NCI-H1436 (cell line): ENCODE results near the gene RASA1.
"Not testable (repeated sequence)": the region's sequence is repeated elsewhere in the genome, so short reads cannot be mapped to it uniquely, and the experiment has no call there.

Source experiments
- DNase-seq: peaks from one replicate; lab custom pipeline; 2025; lab: John Stamatoyannopoulos, UW

RASA1 gene

DNA sequence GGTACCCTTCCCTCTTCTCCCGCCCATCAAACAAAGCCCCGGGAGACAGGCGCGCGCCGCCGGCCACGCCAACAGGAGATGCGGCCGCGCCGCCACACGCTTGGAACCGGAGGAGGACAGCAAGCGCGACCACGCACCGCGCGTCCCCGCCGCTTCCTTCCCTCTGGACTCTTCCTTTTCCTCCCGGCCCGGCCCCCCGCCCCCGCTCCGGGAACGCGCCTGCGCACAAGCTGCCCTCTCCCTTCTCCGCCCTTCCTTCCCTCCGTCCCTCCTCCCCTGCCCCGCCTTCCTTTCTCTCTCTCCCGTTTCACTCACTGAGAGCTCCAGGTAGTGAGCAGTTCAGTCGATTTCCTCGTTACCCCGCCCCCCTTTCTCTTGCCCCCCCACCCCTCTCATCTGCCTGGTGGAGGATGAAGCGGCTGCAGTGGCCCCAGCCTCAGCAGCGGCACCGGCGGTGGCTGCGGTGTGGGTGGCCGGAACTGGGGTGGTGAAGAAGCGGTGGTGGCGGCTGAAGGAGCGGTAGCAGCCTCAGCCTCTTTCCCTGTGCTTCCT is at the start of gene RASA1:
Gene RASA1 (plus strand): TSS at position 310 of the 552 bp plus-strand sequence. CDS start 569 bp downstream, outside the sequence.
- DNase-seq, result peak; percentile 88

DNA sequence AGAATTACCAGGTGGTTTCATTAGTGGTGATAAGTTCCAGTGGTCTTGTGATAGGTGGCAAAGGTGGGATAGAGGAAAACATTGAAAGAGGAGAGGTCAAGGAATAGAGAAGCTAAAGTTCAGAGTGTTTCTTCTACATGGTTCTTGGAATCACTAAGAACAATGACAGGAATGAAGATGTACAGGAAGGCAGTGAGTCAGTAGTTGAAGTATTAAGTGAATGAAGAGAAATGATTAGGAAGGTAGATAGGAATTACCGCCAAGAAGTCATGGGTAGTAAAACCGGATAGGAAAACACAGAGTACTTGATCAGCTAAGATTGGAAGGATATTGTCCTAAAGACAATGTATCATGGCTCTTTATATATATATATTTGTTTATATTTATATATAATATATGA is 37.9 kb upstream of the RASA1 start:
- no peak for DNase-seq

DNA sequence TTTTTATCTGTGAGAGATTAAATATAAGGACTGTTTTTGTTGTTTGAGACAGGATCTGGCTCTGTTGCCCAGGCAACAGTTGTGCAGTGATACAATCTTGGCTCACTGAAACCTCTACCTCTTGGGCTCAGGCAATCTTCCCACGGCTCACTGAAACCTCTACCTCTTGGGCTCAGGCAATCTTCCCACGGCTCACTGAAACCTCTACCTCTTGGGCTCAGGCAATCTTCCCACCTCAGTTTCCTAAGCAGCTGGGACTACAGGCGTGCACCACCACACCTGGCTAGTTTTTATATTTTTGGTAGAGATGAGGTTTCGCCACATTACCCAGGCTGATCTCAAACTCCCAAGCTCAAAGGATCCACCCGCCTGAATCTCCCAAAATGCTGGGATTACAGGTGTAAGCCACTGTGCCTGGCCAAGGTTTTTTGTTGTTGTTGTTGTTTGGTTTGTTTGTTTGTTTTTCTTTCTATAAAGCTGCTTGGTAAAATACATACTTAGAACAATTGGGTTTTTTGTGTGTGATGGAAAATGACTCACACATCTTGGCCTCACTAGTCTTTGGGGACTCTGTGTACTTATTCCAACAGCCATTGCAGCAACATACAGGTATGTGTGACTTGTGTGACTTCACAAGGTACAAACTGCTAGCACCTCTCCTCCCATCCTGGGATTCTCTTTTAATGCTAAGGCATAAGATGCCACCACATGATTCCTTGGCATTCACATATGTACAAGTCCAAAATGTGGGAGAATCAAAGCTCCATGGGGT is 36.5 kb upstream of the RASA1 start:
- DNase-seq, result no peak

DNA sequence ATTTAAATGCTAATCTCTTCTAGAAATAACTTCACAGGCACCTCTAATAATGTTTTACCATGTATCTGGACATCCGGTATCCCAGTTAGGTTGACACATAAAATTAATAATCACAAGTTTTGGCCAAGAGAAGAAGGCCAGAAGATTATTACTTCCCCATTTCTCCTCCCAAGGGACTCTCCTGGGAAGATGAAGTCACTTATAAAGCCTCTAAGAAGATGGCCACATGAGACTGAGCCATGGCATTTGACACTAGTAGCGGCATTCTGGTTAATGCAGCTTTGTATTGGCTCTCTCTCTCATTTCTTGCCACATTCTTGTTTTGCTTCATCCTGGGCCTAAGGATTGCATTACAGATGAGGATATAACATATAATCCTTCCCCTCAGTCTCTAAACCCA is 34.5 kb upstream of the RASA1 start:
- DNase-seq, result no peak

DNA sequence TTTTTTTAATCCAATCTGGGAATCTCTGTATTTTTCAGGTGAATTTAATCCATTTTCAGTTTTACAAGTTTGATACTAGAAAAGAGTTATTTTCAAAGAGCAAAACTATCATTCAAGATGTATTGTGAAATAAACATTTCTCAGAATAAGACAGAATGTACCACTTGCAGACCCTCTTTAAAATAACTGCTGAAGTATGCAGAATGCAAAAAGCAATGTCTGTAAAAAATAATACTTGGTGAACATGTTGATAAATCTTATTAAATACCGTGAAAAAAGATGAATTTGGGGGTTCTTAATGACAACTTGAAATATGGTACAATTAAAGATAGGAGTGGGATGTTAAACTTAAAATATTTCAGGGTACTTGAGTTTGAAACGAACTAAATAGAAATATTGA is 26.1 kb upstream of the RASA1 start:
- DNase-seq, result no peak

DNA sequence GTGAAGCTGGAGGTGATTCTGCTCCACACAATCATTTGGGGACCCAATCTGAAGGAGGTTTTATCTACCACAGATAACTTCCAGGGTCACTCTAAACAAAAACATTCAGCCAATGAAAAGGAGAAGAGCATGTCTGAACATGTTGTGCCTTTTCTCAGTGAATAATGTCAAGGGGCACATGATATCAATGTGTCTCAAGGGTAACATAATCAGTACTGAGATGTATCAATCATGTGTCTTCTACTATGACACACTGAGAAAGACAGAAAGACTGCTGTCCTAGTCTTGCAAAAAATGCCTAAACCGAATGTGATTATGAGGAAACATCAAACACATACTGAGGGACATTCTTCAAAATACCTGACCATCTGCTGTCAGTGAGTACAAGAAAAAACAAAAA is 25.4 kb upstream of the RASA1 start:
- DNase-seq, result no peak

DNA sequence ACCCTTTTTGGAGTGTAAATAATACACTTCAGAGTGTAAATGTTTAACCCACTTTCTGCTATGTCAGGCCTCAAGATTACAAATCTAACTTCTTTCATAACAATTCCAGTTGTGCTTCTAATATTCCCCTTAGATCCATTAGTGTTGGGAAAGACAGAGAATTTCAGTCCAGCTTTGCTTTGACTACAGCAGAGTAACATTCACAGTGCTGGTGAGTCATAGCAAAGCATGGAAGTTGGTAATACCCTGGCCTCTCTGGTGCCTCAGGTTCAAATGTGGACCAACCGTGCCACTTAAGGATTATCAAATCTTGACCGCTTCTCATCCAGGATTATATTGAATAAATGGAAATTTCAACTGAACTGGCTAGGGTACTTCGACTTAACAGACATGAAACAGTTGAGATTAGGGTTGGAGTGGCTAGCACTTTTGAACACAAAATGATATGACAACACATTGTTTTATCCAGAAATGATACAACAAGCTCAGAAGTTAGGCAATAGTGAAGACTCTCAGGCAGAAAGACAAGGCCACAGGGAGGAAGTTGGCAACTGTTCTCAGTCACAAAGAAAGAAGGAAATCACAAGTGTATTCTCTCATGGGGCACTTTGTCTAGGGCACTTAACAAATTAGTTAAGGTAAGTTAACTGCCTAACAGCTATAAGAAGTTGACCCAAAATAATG is 24.4 kb upstream of the RASA1 start:
- DNase-seq, result no peak

DNA sequence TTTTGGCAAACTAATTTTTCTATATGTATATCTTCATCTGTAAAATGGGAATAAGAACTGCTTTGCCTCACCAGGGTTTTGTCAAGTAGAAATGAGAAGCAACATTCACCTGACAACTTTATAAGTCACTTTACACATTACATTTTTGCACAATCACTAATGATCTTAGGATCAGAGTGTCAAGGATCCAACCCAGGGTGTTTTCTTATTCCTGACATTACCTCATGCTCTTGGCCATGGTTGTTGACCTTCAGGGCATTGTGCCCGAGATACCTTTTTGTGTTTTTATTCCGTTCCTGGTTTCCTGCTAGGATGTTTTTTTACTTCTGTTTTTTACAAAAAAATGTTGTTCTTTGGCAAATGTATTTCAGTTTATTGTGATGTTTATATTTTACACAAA is 22.2 kb upstream of the RASA1 start:
- no peak for DNase-seq

DNA sequence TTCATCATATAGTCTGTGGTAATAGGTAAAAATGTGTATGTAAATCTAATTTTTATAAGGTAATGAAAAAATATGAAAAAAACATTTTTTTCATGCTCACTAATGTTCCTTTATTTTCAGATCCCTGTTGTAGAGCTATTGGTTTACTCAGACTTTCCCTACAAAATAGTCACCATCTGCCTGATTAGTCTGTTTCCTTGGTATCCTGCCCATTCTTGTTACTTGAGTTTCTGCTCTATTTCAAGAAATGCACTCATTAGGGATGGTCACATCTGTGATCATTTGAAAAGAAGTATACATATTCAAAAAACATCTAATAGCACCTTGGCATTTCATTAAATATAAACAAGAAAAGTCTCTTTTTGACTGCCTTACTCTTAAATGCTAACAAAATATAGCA is 21.6 kb upstream of the RASA1 start:
- DNase-seq, result no peak

DNA sequence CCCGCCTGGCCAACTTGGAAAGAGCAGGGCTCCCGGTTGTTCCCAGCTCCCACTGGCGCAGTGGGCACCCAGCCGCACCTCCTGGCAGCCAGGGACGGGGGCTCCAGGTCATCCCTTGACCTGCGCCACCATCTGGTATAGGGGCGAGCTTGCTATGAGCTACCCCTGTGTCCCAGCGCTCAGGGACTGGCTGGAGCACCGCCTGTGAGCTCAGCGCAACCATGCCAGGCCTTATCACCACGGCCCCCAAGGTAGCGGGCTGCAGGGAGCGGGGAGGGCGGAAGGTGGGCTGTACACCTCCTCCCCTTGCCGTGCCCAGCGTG is 15.4 kb upstream of the RASA1 start:
- no peak for DNase-seq

DNA sequence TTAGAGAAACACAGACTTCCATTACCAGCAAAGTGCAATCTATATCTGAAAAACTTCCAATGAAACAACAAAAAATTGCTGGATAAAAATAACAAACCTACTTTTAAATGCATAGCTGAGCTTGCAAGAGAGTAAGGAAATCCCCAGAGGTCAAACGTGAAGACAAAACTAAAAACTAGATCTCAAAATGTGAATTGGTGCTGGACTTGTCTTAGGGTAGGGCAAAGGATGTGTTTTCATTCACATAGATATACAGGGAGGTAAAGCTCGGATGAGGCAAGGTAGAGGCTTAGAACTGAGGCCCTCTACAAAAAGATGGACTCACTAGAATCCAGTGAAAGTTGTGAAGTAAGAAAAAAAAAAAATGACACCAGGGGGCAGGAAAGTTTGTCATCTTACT is 13.6 kb upstream of the RASA1 start:
- DNase-seq, result no peak

DNA sequence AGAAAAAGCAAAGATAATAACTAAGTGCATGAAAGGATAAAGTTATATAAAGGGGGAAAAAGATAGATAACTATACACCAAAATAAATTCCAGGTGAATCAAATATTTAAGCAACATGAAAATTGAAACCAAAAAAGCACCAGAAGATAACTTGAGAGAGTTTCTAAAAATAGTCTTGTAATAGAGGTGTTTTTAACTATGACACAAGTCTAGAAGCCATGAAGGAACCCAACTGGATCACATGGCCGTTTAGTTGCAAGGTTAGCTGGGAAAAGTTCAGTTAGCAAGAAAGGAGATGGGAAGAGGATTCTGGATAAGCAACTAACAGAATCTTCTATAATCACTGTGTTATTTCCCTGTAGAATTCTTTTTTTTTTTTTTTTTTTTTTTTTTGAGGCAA is 9.2 kb upstream of the RASA1 start:
- no peak for DNase-seq

DNA sequence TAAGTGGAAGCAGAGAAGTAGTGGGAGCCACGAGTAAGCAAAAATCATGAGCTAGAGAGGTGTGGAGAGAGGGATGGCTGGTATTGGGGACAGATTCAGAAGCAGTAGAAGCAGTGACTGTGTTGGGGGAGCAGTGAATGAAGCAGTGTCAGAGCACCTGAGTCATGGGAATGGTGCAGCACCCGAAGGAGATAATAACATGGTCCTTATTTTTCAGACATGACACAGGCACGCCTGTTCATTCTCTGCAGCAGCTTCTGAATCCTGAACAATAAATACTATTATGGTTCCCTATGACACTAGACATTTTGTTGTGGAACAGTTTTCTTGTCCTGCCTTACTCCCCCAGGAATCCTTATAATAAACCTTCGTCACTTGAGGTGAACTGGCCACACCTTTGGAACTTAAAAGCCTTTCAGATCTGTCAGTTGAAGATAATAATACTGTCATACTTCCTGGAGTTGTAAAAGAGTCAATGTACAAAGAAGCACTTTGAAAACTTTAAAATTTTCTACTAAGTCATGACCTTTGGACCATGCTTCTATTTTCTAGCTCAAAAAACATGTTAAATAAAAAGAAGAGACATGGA is 7.0 kb upstream of the RASA1 start:
- DNase-seq, result no peak

DNA sequence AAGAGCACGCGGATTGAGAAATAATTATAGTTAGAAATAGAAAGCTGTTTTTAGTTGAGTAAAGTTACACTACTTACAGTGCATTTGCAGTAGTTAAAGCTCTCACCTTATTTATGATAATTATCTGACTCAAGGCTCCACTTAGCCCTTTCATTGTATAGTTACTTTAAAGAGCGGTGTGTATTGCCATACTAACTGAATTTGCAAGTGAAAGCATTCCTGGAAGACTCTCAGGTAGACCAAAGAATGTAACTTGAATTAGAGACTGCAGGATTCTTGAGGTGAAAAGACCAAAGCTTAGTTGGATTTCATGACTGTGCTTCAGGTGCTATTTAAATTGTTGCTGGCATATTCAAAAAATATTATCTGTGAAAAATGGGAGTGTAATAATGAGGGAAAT is 4.2 kb upstream of the RASA1 start:
- DNase-seq, result no peak

DNA sequence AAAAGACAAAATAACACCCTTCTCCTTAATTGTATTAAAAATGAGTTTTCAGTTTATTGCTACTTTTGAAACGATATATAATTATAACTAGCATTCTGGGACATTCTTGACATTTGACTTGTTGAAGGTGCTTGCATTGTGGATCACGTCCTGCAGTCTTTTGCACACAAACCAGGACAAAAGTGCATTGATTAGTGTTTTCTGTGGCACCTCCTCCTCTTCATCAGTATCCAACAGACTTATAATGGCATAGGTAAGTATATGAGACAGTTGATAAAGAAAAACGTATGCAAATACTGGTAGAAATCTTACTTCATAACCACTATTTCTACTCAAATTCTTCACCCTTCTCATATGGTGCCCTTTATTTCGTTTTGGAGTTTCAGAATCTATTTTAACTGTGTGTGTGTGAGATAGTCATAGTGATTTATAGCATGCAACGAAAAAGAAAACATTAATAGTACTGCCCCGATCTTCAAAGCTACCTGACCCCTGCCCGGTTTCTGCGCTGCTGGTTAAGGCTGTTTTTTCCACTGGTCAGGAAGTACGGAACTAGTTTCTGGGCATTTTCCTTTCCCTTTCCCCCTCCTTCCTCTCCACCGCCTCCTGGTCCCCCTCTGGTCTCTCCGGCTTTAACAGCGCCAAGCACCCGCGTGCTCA is 639 bp upstream of the RASA1 start:
- no peak for DNase-seq

DNA sequence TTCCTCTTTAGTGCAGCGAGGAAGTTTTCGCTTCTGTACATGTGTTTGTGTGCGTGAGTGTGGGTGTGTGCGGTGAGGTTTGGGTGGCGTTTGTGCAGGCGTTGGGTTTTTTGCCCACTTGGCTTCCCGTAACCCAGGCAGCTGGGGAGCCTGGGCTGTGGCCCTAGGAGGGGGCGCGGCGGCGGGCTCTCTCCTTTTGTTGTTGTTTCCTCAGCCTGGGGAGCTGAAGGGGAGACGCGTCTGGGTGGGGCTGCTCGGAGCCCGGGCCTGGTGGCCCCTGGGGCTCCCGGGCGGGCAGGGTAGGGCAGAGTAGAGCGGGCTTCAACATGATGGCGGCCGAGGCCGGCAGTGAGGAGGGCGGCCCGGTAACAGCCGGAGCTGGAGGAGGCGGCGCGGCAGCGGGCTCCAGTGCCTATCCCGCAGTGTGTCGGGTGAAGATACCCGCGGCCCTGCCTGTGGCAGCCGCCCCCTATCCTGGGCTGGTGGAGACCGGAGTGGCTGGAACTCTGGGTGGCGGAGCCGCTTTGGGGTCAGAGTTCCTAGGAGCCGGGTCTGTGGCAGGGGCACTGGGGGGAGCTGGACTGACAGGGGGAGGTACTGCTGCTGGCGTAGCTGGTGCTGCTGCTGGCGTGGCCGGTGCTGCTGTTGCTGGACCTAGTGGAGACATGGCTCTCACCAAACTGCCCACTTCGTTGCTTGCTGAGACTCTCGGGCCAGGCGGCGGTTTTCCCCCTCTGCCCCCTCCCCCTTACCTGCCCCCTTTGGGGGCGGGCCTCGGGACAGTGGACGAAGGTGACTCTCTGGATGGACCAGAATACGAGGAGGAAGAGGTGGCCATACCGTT is 665 bp downstream of the RASA1 start:
- DNase-seq, result peak; percentile 48

DNA sequence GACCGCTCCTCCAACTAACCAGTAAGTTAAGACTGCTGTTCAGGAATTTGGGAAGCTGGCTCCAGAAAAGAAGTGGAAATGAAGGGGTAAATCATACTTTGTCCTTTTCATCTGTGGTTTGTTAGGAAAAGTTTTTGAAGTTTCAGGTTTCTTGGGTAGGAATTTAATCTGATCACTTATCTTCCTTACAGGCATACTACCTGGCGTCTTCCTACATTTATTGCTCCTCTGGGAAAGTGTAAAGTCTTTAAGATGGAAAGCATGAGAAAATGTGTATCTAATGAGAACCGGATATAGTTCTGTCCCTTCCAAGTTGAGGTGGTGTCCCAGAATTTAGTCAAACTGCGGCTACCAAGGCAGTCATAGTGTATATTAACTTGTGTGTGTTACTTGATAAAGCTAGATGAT is 1.3 kb downstream of the RASA1 start:
- DNase-seq, result no peak

DNA sequence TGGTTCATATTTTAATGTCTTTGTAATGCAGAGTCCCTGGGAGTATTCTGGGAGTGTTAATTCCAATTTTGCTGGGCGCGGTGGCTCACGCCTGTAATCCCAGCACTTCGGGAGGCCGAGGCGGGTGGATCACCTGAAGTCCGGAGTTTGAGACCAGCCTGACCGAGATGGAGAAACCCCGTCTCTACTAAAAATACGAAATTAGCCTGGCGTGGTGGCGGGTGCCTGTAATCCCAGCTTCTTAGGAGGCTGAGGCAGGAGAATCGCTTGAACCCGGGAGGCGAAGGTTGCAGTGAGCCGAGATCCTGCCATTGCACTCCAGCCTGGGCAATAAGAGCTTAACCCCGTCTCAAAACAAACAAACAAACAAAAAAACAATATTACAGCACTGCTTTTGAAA is 3.2 kb downstream of the RASA1 start:
- not testable (repeated sequence) for DNase-seq

DNA sequence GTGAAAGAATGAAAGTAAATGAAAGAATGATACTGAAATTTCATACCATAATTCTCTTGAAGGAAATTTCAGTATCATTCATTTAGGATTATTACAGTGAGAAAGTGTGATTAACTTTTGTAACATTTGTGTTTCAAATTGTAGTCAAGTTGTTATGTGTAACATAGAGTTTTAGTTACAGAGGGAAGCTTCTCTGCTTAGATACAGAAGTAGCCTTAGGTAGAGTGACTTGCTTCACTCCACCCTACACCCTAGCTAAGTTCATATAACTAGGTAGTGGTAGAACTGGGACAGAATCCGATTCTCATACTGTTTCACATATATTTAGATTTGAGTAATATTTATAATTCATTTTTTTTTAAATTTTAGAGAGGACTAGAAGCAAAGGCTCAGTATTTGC is 9.0 kb downstream of the RASA1 start:
- no peak for DNase-seq

DNA sequence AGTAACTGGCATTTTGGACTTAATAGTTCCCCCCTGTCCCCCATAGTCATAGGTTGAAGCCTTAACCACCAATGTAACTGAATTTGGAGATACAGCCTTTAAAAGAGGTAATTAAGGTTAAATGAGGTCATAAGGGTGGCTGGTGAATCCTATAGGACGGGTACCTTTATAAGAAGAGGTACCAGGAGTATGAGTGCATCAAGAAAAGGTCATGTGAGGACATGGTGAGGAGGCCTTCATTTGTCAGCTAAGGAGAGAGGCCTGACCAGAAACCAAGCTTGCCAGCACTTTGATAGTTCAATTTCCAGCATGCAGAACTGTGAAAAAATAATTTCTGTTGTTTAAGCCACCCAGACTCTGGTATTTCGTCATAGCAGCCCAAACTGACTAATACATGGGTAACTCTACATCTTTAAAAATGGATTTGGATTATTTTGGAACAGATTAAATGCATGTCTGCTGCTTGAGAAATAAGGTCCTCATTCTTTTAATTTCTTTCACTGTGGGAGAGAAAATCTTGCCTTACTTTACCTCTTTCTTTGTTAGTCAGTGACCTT is 9.7 kb downstream of the RASA1 start:
- no peak for DNase-seq

DNA sequence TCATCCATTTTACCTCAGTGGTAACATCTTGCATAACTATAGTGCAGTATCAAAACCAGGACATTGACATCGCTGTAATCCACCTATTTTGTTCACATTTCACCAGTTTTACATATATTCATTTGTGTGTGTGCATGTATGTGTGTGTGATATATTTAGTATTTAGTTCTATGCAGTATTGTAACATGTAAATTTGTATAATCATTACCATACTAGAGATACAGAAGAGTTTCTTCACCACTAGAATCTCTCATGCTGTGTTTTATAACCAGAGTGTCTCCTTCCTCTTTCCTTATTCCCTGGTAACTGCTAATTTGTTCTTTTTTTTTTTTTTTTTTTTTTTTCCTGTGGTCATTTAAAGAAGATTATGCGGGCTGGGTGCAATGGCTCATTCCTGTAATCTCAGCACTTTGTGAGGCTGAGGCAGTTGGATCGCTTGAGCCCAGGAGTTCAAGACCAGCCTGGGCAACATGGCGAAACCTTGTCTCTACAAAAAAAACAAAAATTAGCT is 11.0 kb downstream of the RASA1 start:
- DNase-seq, result no peak
